HK-2 (cell line): ENCODE results near the gene SLC27A1.
"Not testable (repeated sequence)": the region's sequence is repeated elsewhere in the genome, so short reads cannot be mapped to it uniquely, and the experiment has no call there.

ENCODE experiments used
- DNase-seq: peaks from one replicate; pipeline ENCODE4 v3.0.0-alpha.2; 2018; ENCODE audit not compliant: unreplicated experiment

SLC27A1 gene

GRCh38 chr19:17511724-17512573 lies 41.6 kb downstream of the SLC27A1 start:
- DNase-seq: peak; percentile 66

- DNase-seq: no peak
Observed at GRCh38 chr19:17512574-17512939, 42.2 kb downstream of the SLC27A1 start.

DNA sequence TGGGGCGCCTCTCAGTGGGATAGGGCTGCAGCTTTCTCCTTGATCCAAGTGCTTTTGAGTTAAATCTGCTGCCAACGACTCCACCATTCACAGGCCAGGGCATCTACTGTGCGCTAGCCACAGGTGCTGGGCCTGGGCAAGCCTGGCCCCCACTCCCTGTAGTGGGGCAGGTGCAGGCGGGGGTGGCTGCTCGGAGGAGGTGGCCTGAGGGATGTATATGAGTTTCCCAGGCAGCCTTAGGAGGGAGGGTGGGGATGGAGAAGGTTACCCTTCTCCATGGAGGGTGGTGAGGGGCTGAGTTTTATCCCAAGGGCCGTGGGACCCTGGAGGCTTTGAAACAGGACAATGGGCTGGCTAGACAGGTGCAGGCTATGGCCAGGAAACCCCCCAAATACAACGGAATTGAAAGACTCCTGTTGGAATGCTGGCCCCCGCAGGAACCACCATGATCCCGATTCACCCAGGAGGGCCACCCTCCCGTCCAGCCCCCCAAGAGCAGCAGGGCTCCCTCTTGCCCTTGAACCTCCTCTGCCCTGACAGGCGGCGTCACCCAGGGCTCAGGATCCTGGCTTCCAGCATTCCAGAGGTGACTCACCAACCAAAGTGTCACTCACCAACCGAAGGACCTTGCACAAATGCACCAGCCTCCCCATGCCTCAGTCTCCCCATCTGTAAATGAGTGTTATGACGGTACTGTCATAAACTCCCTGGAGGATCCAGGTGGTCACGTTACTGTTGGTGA lies 45.3 kb downstream of the SLC27A1 start:
- DNase-seq: no peak

DNA sequence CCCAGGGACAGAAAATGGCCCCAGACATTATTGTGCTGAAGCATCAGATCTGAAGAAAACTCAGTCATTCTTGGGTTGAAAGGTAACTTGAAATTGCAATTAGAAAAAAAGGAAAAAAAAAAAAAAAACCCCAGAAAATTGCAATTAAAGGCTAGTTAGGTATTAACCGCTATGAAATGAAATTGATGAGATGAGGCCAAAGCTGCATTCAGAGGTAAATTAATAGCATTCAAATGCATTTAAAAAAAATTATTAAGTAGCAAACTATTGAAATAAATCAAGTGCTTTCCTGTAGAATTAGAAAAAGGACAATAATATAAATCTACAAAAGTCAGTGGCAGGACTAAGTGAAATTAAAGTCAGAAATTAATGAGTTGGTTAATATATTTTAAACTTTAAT lies 47.6 kb downstream of the SLC27A1 start:
- no peak for DNase-seq

DNA sequence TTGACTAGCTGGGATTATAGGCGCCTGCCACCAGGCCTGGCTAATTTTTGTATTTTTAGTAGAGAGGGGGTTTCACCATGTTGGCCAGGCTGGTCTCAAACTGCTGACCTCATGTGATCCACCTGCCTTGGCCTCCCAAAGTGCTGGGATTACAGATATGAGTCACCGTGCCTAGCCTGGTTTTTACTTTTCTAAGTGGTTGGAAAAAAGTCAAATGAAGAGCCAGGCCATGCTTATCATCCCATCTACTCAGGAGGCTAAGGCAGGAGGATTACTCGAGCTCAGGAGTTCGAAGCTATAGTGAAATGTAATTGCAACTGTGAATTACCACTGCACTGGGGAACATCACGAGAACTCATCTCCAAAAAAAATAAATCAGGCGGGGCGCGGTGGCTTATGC lies 48.3 kb downstream of the SLC27A1 start:
- not testable (repeated sequence) for DNase-seq

GRCh38 chr19:17519967-17520366 lies 49.6 kb downstream of the SLC27A1 start:
- DNase-seq: no peak

DNA sequence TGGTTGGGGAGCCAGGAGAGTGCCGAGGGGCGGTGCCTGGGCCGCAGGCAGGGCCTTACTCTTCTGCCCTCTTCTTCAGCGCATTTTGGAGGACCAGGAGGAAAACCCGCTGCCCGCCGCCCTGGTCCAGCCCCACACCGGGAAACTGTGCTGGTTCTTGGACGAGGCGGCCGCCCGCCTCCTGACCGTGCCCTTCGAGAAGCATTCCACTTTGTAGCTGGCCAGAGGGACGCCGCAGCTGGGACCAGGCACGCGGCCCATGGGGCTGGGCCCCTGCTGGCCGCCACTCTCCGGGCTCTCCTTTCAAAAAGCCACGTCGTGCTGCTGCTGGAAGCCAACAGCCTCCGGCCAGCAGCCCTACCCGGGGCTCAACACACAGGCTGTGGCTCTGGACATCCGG lies 50.5 kb downstream of the SLC27A1 start:
- DNase-seq: no peak

GRCh38 chr19:17522988-17523872 lies 52.9 kb downstream of the SLC27A1 start:
- DNase-seq: no peak

- DNase-seq: no peak
Observed at GRCh38 chr19:17524651-17525050, 54.3 kb downstream of the SLC27A1 start.

- no peak for DNase-seq
Observed at GRCh38 chr19:17525141-17525540, 54.8 kb downstream of the SLC27A1 start.

- DNase-seq: no peak
Observed at GRCh38 chr19:17526922-17527321, 56.6 kb downstream of the SLC27A1 start.

GRCh38 chr19:17527326-17527725 lies 57.0 kb downstream of the SLC27A1 start:
- DNase-seq: no peak

DNA sequence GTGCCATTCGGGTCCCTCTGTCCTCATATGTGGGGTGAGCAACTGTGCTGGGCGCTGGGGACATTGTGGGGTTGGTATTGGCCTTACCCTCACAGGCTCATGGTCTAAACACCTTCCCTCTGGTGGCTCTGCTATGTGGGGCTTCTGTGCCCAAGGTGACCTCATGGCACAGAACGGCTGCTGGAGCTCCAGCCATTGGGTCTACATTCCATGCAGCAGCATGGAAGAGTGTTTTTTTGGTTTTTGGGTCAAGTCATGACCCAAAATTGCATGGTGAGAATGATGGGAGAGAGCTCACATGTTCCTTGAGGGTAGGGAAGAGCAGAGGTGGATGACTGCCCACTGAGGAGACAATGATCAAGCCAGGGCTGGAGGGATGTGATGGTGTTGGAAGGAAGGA lies 58.3 kb downstream of the SLC27A1 start:
- no peak for DNase-seq

- no peak for DNase-seq
Observed at GRCh38 chr19:17529239-17530158, 59.2 kb downstream of the SLC27A1 start.

GRCh38 chr19:17530586-17530985 lies 60.3 kb downstream of the SLC27A1 start:
- DNase-seq: no peak

GRCh38 chr19:17532116-17532515 lies 61.8 kb downstream of the SLC27A1 start:
- DNase-seq: no peak

DNA sequence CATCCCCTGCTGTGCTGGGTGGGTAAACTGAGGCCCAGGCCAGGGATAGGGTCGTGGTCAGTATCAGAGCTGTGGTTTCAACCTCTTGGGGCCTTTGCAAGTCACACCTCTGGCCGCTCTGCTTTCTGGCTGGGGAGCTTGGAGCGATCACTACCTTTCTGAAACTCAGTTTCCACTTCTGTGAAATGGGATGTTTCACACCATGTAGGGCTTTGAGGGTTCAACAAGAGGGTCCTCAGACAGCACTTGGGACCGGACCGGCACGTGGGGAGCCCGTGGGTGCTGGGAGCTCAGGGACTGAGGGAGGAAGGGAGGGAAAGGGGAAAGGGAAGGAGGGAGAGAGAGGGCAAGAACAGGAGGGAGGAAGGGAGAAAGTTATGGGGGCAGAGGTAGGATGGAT lies 62.2 kb downstream of the SLC27A1 start:
- DNase-seq: no peak

- DNase-seq: no peak
Observed at GRCh38 chr19:17534767-17535166, 64.4 kb downstream of the SLC27A1 start.

DNA sequence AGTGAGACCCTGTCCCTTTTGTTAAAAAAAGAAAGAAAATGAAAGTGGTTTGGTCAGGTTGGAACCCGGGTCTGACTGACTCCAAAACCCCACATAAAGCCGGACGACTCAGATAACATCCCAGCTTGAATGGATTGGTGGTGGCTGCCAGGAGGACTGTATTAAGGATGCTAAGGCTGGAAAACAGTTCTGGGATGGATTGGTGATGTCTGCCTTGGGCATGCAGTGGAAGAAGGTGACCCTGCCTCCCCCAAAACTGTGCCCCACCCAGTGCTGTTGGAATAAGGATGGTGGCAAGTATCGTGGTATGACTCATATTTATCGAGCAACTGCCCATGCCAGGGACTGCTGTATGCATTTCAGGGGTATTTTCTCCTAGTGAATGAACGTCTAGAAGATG lies 66.6 kb downstream of the SLC27A1 start:
- no peak for DNase-seq

GRCh38 chr19:17538684-17539237 lies 68.4 kb downstream of the SLC27A1 start:
- no peak for DNase-seq
